ENCODE results near the gene PNCK. TPM values are rescaled to one million over a fixed set of nuclear protein-coding genes. Genes with fewer than 3 reads are reported as not detected.

PNCK gene
- total and polyA plus RNA-seq, 2 experiments from 2014 or later, result 3.5 to 11.9 TPM

GRCh38 chrX:153669901-153670731 is 3.5 kb downstream of the PNCK start:
- Histone ChIP-seq H3F3A (replicated peaks; ENCODE audit: low read depth) (no peaks in the 10 kb centered on the region), H3K27ac (ENCODE audit: low read depth) (no peak overlapping the region), H4K20me1 (replicated peaks; ENCODE audit: insufficient read depth) (no peaks in the 10 kb centered on the region), H3K4me2 (no peak overlapping the region), H3K4me3 (no peak overlapping the region), H3K79me2 (replicated peaks; ENCODE audit: insufficient read depth) (no peaks in the 10 kb centered on the region), H3K9me2 (ENCODE audit: insufficient read depth) (no peaks in the 10 kb centered on the region), H3K27me3 (ENCODE audit: insufficient read depth) (0 out of 2 replicates have a peak, but pooled peaks cover 2% of the 10 kb centered on the region), H3K36me3 (ENCODE audit: insufficient read depth) (no peaks in the 10 kb centered on the region), H2AFZ (no peak overlapping the region), H3K4me1 (ENCODE audit: insufficient read depth) (no peaks in the 10 kb centered on the region)
- Mint-ChIP-seq H3K27me3 (ENCODE audit: insufficient read depth, low read depth, poor library complexity) (peaks cover 16% of the 10 kb centered on the region), H3K4me3 (no peak overlapping the region), H3K36me3 (ENCODE audit: low read depth) (no peaks in the 10 kb centered on the region; the same call in 1 of the 3 replicates), H3K9me3 (no peaks in the 10 kb centered on the region), H3K4me1 (peaks cover 12% of the 10 kb centered on the region), H3K27ac (no peak overlapping the region)
- no peak for TF ChIP-seq ZNF114 (CRISPR knock-in tag; IDR thresholded peaks at IDR 0.05)
- TF ChIP-seq ZNF331 (CRISPR knock-in tag; IDR thresholded peaks at IDR 0.05; ENCODE audit: low read depth), result no peak
- no peak for TF ChIP-seq ETS1 (IDR thresholded peaks at IDR 0.05)
- no peak for TF ChIP-seq REST (IDR thresholded peaks at IDR 0.05; ENCODE audit: unreplicated experiment)
- TF ChIP-seq EZH2phosphoT487 (IDR thresholded peaks at IDR 0.05; ENCODE audit: unreplicated experiment), result no peak
- TF ChIP-seq JUNB (IDR thresholded peaks at IDR 0.05; ENCODE audit: unreplicated experiment), result no peak
- no peak for TF ChIP-seq POLR2AphosphoS5 (IDR thresholded peaks at IDR 0.05; ENCODE audit: low read depth)
- no peak for TF ChIP-seq NANOG (IDR thresholded peaks at IDR 0.05; ENCODE audit: borderline replicate concordance)
- TF ChIP-seq CTCF (conservative IDR thresholded peaks at IDR 0.05; ENCODE audit: low read depth in 2 of 2), result no peak
- ATAC-seq (no peak), DNase-seq (ENCODE audit: low spot score) (no peak)

Measured in GM23338 (cell line).